Ecto neural progenitor cell (in vitro differentiated cells): ENCODE measurements around the gene SLC4A4.

Experiments
- DNase-seq: peaks from one replicate; pipeline ENCODE4 v3.0.0-alpha.2; 2018; ENCODE audit warnings: low spot score

SLC4A4 gene

DNA sequence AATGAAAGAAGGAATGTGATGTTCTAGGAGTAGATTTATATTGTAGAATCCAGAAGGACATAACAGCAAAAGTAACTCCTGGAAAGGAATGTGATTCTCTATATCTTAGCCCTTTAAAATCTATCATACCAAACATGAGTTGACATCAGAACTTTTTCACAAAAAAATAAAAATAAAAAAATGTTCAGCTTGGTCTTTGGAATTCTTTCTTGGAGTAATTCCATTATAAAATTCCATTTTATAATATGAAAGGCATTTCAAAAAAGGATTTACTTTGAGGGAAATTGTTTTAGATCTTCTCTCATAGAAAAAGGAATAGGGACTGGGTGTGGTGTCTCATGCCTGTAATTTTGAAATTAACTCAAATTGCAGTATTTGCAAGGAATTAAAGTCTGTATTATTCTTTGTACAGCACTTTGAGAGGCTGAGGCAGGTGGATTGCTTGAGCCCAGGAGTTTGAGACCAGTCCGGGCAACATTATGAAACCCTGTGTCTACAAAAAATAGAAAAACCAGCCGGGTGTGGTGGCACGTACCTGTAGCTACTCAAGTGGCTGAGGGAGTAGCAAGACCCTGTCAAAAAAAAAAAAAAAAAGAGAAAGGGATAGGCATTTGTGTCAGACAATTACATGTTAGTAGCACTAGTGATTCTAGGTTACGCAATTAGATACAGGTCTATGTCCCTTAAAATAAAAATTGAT lies 134.9 kb downstream of the SLC4A4 start:
- no peak for DNase-seq

DNA sequence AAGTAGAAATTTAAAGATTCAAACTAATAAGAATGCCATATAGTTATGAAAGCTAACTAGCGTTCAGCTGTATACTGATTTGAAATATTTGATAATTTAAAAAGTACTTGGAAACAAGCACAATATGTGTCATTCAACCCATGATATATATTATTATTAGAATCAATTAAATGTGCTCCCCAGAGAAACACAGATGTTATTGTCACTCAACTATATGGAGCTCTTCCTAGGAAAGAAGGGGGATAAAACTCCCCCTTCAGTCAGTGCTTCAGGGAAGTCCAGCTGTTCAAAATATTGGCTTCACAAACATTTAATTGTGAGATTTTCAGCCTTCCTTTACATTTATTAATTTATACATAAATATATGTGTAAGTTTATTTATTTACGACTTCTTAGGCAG lies 135.9 kb downstream of the SLC4A4 start:
- DNase-seq, result no peak

DNA sequence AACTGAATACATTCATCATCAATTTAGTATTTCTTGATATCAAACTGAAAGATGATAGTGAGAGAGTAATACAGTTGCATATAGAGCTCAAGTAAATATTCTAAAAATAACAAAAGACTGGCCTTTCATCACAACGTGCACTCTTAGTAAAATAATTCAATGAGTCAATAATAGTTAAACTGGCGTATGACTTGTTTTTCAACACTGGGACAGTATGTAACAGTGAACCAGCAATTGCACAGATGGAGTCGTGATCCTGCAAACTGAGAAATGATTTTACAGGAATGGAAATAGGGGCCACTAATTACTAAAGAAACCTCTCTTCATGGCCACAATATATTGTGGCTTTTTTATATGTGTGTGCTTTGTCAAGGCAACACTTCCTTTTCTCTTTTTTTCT lies 137.4 kb downstream of the SLC4A4 start:
- DNase-seq, result no peak

DNA sequence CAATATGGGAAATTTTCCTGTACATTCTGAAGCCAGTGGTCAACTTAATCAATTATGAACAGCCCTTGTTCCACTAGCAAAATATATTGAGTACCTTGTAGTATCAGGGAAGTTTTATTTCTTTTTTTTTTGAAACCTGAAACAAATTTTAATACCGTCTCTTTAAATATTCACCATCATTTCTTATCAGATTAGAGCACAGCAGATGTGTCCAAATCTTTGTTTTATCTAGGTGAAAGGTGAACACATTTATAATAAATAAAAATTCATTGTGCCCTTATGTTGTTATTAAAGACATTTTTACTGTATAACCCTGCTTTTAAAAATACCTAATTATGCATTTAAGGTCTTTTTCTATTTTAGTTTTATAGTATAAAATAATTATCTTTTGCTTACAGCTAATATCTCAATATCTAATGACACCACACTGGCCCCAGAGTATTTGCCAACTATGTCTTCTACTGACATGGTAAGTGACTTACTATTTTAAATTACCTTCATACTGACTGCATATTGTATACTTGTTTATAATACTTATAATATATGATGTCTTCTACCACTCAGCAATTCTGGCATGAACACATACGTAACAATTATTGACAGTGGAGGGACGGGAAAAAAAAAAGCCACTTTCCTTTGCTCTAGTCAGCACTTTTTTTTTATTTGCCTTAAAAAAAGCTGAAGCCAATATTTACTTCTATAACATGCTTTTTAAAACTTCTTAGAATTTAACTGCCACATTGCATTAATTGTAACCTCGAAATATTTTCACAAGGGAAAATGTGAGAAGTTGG lies 147.9 kb downstream of the SLC4A4 start:
- no peak for DNase-seq

DNA sequence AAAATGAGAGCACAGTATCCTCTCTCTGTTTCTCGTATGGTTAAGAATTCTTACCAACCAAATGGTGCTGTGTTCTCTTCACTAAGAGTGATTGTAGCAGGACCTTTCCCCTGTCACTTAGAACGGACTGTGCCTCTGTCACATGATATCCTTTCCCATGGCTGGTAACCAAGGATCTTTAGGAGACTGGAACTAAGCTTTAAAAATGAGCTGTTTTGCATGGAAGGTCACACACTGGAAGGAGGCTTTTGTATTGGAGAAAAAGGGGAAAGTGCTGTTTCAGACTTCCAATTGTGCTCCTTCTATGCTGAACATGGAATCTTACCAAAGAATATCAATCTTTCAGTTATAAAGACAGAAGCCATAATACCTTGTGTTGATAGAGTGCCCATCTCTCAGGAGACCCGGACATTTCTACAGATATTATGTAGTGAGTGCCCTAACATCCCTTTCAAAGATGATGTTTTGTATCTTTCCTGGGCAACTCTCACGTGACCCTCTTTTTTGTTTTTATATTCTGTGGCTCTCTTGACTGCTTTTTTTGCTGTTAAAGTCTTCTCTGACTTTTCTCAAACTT lies 148.6 kb downstream of the SLC4A4 start:
- DNase-seq, result no peak

DNA sequence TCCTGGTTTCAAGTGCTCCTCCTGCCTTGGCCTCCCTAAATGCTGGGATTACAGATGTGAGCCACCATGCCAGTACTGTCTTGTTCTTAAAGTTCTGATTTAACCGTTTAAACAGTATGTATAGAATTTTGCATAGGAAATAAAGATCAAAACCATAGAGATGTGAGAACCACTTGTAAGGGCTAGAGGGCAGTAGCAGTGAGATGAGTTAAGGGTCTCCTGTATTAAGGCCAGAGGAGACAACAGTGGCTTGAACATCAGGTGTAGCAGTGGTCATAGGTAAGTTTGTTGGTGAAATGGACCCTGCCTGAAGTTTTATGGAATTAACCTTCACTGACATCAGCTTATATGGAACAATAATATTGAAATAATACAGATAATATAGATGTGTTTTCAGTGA lies 155.7 kb downstream of the SLC4A4 start:
- DNase-seq, result no peak

DNA sequence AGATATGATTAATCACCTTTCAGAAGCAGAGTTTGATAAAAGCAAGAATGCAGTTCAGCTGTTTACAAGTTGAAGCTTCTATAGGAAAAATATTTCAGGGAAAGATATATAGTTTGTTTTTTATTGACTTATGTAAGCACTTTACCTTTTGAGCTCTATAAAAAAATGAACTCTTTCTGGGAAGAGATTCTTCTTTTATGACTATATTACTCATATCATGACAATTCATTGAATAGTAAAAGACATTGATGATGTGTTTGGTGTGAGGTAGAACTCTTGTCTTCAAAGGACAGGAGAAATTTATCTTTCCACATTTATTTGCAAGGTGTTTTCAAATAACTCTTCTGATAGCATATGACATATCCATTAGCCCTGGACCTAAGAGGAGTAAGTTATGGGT lies 156.6 kb downstream of the SLC4A4 start:
- DNase-seq, result no peak

DNA sequence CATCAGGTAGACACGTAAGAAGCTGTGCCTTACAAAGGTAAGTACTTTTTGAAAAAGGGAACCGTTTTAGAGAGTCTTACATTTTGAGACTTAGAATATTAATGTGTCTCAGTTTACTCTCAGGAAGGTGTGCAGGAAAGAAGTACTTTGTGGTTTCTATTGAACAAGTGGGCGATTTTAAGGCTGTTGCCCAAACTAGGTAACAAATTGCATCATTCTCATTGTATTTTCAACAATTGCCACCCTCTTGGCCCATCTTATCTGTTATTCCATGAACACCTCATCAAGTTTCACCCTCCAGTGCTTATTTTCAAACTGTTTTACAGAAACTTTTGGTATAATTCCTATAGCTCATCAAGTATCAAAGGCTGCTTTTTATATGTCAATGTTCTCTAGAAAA lies 158.3 kb downstream of the SLC4A4 start:
- no peak for DNase-seq

DNA sequence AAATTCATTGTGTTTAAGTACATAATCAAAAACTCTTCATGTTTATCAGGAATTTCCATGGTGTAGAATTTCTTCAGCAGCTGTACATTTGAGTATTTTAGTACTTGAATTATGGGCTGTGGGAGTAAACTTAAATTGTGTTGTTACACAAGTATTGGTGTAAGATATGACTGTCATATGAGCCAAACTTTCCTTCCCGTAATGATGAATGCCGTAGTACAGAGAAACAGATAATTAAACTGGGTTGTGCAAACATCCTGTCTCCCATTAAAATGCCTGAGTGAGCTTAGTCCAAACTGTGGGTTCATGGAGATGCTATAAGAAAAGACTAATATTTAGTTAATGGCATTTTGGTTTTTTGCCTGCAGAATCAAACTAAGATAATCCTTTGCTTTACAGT lies 159.2 kb downstream of the SLC4A4 start:
- DNase-seq, result no peak

DNA sequence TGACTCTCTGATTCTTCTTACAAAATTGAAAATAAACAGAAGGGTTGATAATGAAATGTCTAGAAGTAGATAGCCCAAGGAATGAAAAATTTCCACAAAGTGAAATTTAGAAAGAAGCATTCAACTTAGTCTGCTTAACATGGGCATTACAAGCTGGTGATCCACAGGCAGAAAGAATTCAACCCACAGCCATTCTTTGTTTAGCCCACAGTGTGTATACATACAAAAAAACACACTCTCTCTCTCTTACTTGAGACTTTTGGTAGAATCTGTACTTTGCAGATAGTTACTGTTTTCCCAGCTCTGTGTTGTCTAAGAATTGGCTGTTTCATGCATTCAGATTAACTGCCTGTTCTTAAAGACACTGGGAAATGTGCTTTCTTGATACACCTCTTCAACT lies 159.8 kb downstream of the SLC4A4 start:
- DNase-seq, result no peak

DNA sequence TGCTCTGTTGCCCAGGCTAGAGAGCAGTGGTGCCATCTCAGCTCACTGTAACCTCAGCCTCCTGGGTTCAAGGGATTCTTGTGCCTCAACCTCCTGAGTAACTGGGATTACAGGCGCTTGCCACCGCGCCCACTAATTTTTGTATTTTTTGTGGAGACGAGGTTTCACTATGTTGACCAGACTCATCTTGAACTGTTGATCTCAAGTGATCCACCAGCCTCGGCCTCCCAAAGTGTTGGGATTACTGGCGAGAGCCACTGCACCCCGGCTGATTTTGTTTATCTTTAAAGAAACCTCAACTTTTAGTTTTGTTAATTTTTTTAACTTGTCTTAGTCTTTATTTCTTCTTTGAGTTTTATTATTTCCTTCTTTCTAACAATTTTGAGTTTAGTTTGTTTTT lies 163.2 kb downstream of the SLC4A4 start:
- DNase-seq, result no peak

DNA sequence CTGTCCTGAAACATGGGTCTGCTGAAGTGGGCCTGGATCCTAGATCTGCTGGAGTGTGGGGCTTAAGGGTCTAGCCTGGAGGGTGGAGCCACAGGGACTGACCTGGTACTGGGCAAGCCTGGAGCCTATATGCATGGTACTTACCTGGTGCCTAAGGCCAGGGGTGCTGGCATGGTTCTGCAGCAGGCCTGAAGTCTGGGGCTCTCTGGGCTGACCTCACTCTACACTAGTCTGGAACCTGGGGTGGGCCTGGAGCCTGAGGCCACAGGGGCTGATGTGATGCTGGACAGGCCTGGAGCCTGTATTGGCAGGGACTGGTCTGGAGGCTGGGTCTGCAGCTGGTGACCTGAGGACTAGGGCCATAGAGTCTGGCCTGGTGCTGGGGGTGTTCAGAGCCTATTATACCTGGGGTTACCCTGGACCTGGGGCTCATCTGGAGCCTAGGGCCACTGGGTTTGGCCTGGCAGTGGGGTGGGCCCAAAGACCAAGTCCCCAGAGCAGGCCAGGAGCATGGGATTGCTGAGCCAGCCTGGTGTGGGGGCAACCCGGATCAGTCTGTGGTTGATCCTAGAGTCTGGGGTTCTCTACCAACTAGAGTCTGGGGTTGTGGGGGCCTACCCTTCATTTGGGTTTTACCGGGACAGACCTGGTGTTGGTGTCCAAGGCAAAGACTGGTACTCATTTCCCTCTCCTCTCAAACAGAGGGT lies 179.6 kb downstream of the SLC4A4 start:
- no peak for DNase-seq

DNA sequence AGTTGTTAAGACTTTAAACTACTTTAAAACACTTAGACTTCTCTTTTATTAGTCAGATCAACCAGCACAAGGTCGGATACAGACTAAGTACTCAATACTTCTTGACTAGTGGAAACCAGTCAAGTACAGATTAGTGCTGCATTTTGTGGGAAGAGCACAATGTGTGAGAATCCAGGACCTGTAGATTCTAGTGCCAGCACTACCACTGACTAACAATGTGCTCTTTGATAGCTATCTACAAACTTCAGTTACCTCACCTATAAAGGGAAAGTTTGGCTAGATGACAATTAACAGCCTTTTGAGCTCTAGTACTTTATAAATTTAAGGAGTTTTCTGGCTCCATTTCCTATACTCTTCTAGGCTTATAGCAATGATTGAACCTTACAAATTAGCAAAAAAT lies 181.5 kb downstream of the SLC4A4 start:
- no peak for DNase-seq

DNA sequence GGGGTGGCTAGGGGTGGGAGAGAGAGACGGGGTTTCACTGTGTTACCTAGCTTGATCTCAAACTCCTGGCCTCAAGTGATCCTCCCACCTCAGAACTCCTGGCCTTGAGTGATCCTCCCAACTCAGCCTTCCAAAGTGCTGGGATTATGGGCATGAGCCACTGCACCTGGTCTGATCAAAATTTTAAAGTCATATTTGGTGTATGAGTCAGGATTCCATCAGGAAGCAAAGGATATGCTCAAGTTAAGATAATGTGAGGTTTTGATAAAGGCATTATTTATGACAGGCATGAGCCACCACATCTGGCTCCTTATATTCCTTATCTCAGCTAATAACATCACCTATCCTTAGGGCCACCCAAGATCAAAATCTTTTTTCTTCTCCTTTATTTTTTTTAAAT lies 182.0 kb downstream of the SLC4A4 start:
- DNase-seq, result no peak

DNA sequence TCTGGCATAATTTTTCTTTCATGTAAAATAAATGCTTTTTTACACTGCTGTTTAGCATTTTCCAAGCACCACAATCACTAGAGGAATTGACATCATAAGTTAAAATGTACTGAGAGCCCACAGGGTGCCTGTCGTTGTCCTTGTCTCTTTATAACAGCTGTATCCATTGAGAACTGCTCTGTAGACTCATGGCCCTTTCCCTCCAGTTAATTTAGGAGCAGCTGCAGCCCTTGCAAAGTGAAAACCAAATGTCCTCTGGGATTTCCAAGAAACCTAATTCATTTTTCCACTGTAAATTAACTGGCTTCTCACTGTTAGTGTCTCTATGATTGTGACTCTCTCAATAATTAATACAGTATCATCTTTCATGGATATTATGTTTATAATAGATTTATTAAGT lies 185.9 kb downstream of the SLC4A4 start:
- no peak for DNase-seq

DNA sequence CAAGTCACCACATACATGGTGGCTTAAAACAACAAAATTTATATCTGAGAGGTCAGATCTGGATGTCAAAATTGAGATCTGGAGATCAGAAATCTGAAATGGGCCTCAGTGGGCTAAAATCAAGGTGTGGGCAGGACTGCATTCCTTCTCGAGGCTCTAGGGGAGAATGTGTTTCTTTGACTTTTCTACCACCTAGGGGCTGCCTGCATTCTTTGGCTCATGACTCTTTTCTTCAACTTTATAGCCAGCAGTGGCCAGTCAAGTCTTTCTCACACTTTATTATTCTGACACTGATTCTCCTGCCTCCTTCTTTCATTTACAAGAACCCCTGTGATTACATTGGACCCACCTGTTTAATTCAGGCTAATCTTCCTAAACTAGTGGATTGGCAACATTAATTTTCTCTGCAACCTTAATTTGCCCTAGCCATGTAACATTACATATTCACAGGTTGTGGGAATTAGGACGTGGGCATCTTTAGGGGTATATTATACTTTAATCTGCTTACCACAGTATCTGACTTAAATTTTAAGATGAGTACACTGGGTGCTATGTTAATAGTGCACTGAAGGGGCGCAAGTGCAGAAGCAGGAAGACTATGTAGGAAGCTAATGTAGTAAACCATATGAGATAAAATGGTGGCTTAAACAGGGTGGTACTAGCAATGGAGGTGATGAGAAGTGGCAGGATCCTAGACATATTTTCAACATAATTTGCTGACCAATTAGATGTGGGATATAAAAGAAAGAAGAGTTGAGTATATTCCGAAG lies 188.0 kb downstream of the SLC4A4 start:
- DNase-seq, result no peak

DNA sequence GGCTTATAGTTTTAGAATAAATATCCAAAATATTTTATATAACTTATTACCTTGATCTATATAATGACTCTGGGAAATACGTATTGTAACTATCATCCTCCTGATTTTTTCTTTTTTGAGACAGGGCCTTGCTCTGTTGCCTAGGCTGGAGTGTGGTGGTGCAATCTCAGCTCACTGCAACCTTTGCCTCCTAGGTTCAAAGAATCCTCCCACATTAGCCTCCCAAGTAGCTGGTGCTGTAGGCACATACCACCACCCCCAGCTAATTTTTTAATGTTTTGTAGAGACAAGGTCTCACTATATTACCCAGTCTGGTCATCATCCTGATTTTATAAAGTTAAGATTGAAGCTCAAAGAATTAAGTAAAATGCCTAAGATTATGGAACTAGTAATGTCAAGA lies 193.6 kb downstream of the SLC4A4 start:
- no peak for DNase-seq

DNA sequence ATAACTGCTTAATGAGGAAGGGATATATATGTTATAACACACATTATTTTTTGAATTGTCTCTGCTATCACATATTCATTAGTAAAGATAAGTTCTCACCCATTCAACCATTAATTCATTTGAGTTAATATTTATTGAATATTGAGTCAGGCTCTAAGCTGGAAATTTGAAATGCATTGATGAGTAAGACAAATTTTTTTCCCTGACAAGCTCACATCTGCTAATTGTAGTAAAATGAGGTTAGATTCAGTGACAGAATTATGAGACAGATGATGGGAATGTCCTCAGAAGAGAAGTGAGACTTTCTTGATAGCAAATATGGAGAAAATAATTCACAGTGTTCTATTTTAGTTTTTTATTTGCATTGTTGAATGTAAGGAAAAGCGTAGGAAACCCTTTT lies 194.3 kb downstream of the SLC4A4 start:
- DNase-seq, result no peak

DNA sequence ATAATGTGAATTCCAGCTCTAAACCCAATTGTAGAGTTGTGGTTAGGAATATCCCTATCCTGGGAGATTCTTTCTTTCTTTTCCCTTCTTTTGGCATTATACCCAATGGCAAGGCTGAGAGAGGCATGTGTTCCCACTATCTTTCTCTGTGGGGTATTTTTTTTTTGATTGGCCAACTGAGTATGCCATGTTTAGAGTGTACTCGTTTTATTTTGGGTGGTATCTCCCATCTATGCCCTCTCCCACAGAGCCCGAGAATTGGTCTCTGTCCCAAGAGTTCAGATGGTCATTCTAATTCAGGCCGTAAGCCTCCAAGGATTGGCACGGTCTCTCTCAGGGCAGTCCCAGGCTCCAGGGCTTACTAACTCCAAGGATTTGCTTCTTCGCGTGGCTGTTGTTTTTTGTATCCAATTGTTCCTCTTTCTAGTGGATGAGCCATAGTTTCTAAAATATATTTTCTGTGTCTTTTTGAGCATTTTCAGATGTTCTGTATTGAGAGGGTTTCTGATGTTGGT lies 198.8 kb downstream of the SLC4A4 start:
- no peak for DNase-seq

DNA sequence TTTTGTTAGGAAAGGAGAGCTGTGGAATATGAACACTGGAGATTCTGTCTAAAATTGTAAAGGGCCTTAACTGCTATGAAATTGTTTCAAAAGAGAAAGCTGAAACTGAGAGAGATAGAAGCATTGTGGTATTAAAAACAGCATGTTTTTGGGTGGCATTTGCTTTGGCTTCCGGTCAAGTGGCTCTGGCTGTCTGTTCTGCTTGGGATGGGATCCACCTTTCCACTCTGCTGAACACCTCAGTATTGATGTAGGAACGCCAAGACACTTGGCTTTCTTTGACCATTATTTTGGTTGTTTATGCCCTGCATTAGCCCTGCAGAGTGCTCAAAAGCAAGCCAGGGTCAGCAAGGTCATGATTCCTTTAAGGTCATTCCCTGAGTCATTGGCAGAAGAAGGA lies 199.7 kb downstream of the SLC4A4 start:
- no peak for DNase-seq

DNA sequence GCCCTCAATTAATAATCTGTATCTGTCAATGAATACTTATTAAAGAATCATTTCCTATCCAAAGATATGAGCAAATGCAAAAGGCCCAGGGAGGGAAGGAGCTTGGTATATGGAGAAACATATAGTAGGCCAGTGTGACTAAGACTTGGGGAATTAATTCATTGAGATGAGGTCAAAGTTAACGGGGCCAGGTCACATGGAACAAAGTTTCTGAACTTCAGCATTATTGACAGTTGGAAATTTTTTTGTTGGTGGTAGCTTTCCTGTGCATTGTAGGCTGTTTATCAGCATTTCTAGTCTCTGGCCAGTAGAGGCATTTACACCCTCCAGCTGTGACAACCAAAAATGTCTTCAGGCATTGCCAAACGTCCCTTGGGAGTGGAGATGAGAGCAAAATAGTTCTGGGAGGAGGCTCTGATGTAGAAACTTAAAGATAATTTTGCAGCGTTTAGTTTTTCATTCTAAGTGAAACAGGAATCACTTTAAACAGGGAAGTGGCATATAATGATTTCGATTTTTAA lies 202.0 kb downstream of the SLC4A4 start:
- DNase-seq, result no peak

DNA sequence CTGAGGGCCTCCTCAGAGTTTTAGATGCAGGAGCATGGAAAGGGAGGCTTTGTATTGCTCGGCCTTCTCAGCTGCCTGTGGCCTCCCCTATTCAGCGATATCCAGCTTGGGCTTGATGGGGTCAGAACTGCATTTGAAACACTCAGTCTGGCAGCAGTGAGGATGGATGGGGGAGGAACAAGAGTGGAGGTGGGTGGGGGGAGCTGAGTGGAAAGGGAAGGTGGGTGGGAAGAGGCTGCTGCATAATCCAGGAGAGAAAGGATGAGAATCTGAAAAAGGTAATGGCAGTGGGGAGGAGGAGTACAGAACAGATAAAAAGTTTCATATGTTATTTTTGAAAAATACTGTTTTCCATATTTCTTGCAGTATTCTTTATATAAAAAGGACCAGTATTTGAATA lies 202.7 kb downstream of the SLC4A4 start:
- no peak for DNase-seq
